ENCODE measurements around the gene SARDH. TPM values are rescaled to one million over a fixed set of nuclear protein-coding genes. Genes with fewer than 3 reads are reported as not detected.

Gene SARDH
- total and polyA plus RNA-seq, 7 experiments from 2014 or later: 0.73 to 27.2 (median 11.0) TPM

DNA sequence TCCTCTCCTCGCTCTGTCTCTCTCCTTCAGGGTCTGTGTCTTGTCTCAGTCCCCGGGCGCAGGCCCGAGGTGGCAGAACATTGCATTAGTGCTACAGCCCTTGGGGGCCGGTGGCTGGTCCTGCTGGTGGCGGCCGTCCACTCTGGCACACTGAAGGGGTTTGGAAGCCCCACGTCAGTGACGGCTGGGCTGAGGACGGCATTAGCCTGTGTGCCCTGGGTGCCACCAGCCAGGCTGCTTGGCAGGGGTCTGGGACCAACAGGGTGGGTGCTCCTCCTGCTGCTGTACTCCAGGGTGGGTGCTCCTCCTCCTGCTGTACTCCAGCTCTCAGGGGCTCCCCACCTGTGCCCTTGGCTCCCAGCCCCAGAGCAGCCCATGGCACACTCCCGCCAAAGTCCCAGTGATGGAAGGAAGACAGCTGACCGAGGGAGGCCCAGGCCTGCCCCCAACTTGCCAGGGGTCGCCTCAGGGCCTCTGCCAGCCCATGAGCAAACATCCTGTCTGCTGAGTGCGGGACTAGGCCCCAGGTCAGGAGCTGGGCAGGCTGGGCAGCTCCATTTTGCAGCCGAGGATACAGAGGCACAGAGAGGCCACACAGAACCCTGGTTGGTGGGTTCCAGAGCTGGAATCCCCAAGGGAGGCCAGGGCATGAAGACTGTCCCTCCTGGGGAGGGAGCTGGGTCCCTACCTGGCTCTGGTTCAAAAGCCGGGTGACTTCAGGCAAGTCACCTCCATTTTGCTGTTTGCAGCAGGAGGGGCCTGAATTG is 27.3 kb downstream of the SARDH start:
- ATAC-seq (no peak), DNase-seq (no peak)
- Mint-ChIP-seq H3K36me3 (no peaks in the 10 kb centered on the region), H3K9me3 (peaks cover 0 to 1% (median 0%) of the 10 kb centered on the region in 11 donors), H3K27me3 (peaks cover 0 to 7% (median 0%) of the 10 kb centered on the region in 5 donors), H3K4me1 (peaks cover 5 to 39% (median 32%) of the 10 kb centered on the region in 7 donors), H3K27ac (peak overlapping the region in 7 of 9 donors; percentile 17 to 93 (median 82)), H3K4me3 (peak overlapping the region in 3 of 10 donors; percentile 46 to 67 (median 57))
- H3K36me3 ChIP-seq (ENCODE audit: control insufficient read depth in 2 of 3, insufficient read depth in 3 of 3, low read length in 3 of 3): no peaks in the 10 kb centered on the region
- H3K9me3 ChIP-seq (ENCODE audit: control insufficient read depth in 2 of 3, low read length in 3 of 3): no peaks in the 10 kb centered on the region
- POLR2A ChIA-PET: interaction anchor here (2.9 to 16.7 kb wide), 2 partner anchors 8 to 27 kb away, joined by 14 to 448 read pairs; no protein-coding TSS in a partner anchor
- H3K27me3 ChIP-seq (ENCODE audit: control insufficient read depth in 2 of 2, insufficient read depth in 2 of 2, low read length in 2 of 2): no peaks in the 10 kb centered on the region
- intact Hi-C loops (cut with micrococcal nuclease): no loop called here
- H3K4me3 ChIP-seq (ENCODE audit: low read length): no peak overlapping the region
- no peak overlapping the region for H3K27ac ChIP-seq (ENCODE audit: low read depth, low read length)
- H3K4me1 ChIP-seq (ENCODE audit: control insufficient read depth in 2 of 2, insufficient read depth in 2 of 2, low read length in 2 of 2): peaks cover 8 to 35% of the 10 kb centered on the region in 2 donors
- CTCF ChIA-PET: interaction anchor here (0.6 to 1.0 kb wide), 2 partner anchors 38 to 219 kb away, joined by 3 to 4 read pairs; no protein-coding TSS in a partner anchor

DNA sequence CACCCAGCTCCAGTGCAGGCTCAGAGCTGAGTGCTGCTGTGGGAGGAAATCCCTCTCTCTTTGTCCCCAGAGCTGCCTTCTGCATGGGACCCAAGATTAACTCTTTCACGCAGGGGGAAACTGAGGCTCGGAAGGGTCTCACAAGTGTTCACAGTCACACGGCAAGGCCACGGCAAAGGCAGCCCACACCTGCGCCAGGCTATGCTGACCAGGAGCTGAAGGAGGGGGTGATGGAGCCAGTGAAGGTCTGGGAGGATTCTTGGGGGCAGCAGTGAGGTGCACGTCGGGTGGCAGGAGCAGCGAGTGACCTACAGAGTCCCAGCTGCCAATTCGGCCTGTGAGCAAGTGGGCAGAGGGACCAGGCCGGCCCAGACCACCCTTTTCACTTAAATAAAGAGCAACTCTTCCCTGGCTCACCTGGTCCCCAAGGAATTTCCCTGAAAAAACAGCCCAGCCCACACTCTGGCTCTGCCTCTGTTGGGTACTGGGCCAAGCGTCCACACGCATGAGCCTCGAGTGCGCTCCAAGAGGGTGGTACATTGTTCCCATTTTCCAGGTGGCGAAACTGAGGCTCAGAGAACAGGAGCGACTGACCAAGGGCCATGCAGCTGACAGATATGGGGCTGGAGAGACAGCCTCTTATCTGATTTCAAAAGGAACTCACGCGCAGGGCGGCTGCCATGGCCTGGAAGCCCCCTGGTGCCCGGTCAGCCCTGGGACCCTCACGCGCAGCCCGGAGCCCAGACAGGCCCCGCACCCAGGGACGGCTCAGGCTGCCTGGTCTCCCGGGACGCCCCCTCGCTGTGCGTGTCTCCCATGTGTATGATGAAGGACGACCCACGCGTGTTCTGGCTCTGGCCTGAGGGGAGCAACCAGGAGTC is 28.2 kb downstream of the SARDH start:
- H3K9me3 ChIP-seq (ENCODE audit: control insufficient read depth in 2 of 3, low read length in 3 of 3): no peaks in the 10 kb centered on the region
- H3K9me3 Mint-ChIP-seq: peaks cover 0 to 2% (median 0%) of the 10 kb centered on the region in 11 donors
- POLR2A ChIA-PET: interaction anchor here (2.0 to 16.7 kb wide), 2 partner anchors 9 to 26 kb away, joined by 13 to 448 read pairs; no protein-coding TSS in a partner anchor
- peak overlapping the region in 8 of 9 donors; percentile 75 to 98 (median 86) for H3K27ac Mint-ChIP-seq
- no peak for DNase-seq
- H3K27ac ChIP-seq (ENCODE audit: low read depth, low read length): peak overlapping the region; percentile 60
- no peak overlapping the region for H3K4me3 ChIP-seq (ENCODE audit: low read length)
- no peaks in the 10 kb centered on the region for H3K27me3 ChIP-seq (ENCODE audit: control insufficient read depth in 2 of 2, insufficient read depth in 2 of 2, low read length in 2 of 2)
- peaks cover 5 to 40% (median 33%) of the 10 kb centered on the region in 7 donors for H3K4me1 Mint-ChIP-seq
- H3K36me3 Mint-ChIP-seq: peaks cover 0 to 3% (median 0%) of the 10 kb centered on the region in 5 donors
- intact Hi-C loops (cut with micrococcal nuclease): loop anchor here in 1 of 2 donors (1.0 to 10.0 kb wide), 4 partner anchors 9 to 565 kb away; partner anchors contain the start of gene REXO4
- no peak for ATAC-seq
- peaks cover 8 to 32% of the 10 kb centered on the region in 2 donors for H3K4me1 ChIP-seq (ENCODE audit: control insufficient read depth in 2 of 2, insufficient read depth in 2 of 2, low read length in 2 of 2)
- H3K27me3 Mint-ChIP-seq: peaks cover 0 to 7% (median 0%) of the 10 kb centered on the region in 5 donors
- CTCF ChIA-PET: interaction anchor here (0.7 to 2.2 kb wide), 4 partner anchors 30 to 181 kb away, joined by 3 to 6 read pairs (median 4); no protein-coding TSS in a partner anchor
- H3K36me3 ChIP-seq (ENCODE audit: control insufficient read depth in 2 of 3, insufficient read depth in 3 of 3, low read length in 3 of 3): no peaks in the 10 kb centered on the region
- H3K4me3 Mint-ChIP-seq: peak overlapping the region in 9 of 10 donors; percentile 31 to 78 (median 58)

DNA sequence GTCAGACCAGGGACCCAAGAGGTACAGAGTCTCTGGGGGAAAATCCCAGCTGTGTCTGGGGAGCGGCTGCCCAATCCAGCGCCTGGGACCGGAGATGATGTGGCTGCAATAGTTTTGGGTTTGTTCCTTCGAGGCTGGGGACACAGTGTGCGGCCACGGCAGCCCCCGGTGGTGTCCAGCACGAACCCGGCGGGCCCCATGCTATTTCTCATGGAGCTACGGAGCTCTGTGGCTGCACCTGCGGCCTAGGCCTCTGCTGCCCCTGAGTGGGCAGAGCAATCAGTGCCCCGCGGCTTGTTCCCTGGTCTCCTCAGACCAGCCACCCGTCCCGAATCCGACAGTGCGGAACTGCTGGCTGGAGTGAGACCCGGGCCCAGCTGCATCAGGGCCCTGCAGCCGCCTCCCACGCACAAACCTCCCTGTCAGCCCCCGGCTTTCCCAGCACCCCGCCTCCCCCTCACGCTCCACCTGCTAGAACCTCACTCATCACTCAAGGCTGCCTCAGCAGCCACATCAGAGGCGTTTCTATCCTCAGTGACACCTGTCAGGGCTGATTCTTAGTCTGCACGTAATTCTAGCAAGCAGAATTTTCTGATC is 29.0 kb downstream of the SARDH start:
- Histone ChIP-seq H3K27me3 (ENCODE audit: control insufficient read depth in 2 of 2, insufficient read depth in 2 of 2, low read length in 2 of 2) (no peaks in the 10 kb centered on the region), H3K36me3 (ENCODE audit: control insufficient read depth in 2 of 3, insufficient read depth in 3 of 3, low read length in 3 of 3) (no peaks in the 10 kb centered on the region), H3K4me1 (ENCODE audit: control insufficient read depth in 2 of 2, insufficient read depth in 2 of 2, low read length in 2 of 2) (peaks cover 8 to 34% of the 10 kb centered on the region in 2 donors), H3K27ac (ENCODE audit: low read depth, low read length) (peak overlapping the region; percentile 60), H3K4me3 (ENCODE audit: low read length) (no peak overlapping the region), H3K9me3 (ENCODE audit: control insufficient read depth in 2 of 3, low read length in 3 of 3) (no peaks in the 10 kb centered on the region)
- Mint-ChIP-seq H3K27ac (peak overlapping the region in 8 of 9 donors; percentile 75 to 98 (median 86)), H3K27me3 (peaks cover 0 to 7% (median 0%) of the 10 kb centered on the region in 5 donors), H3K36me3 (peaks cover 0 to 3% (median 0%) of the 10 kb centered on the region in 5 donors), H3K9me3 (peaks cover 0 to 2% (median 0%) of the 10 kb centered on the region in 11 donors), H3K4me1 (peaks cover 5 to 46% (median 33%) of the 10 kb centered on the region in 7 donors), H3K4me3 (peak overlapping the region in 9 of 10 donors; percentile 31 to 78 (median 58))
- intact Hi-C loops (cut with micrococcal nuclease): loop anchor here in 1 of 2 donors (1.0 to 10.0 kb wide), 4 partner anchors 8 to 564 kb away; partner anchors contain the start of gene REXO4
- DNase-seq (peak in 8 of 9 donors; percentile 41 to 89 (median 82)), ATAC-seq (peak; percentile 97)
- ChIA-PET POLR2A (interaction anchor here (0.6 to 16.7 kb wide), 3 partner anchors 8 to 1287 kb away, joined by 3 to 448 read pairs (median 13); no protein-coding TSS in a partner anchor), CTCF (interaction anchor here (0.5 to 2.2 kb wide), 6 partner anchors 31 to 180 kb away, joined by 3 to 6 read pairs (median 4); no protein-coding TSS in a partner anchor)

DNA sequence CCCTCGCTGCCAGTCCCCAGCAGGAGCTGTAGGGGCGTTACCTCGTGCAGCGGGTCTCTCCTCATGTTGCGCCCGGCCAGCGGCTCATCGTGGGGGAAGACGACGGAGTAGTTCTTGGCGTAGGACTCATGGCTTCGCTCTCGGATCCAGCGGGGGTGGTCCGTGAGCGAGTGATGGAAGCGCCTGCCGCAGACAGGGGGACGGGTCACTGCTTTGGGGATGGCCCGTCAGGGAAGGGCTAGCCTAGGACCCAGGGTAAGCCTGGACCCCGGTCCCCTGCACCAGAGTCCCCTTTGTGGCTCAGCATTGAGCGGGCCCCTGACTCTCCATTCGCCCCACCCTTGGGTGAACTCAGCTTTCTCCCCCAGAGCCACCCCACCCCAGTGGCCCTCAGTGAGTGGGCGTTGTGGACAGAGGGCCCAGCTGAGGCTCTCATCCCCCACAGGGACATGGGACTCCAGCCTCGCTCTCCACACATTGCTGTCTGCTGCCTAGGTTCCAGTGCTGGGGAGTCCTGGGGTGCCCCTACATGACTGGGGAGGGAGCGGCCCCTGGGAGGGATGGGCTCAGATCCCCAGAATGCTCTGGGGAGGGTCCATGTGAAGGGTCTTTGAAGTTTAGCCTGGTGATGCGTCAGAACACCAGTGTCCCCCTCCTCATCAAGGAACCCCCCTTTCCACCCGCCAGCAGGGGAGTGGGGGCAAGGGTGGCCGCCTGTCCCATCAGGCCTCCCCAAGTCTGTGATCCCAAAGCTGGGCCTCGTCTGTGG is 29.7 kb downstream of the SARDH start:
- Histone ChIP-seq H3K27ac (ENCODE audit: low read depth, low read length) (peak overlapping the region; percentile 60), H3K9me3 (ENCODE audit: control insufficient read depth in 2 of 3, low read length in 3 of 3) (no peaks in the 10 kb centered on the region), H3K4me1 (ENCODE audit: control insufficient read depth in 2 of 2, insufficient read depth in 2 of 2, low read length in 2 of 2) (peaks cover 8 to 39% of the 10 kb centered on the region in 2 donors), H3K36me3 (ENCODE audit: control insufficient read depth in 2 of 3, insufficient read depth in 3 of 3, low read length in 3 of 3) (no peaks in the 10 kb centered on the region), H3K27me3 (ENCODE audit: control insufficient read depth in 2 of 2, insufficient read depth in 2 of 2, low read length in 2 of 2) (no peaks in the 10 kb centered on the region), H3K4me3 (ENCODE audit: low read length) (no peak overlapping the region)
- H3K27ac Mint-ChIP-seq: peak overlapping the region in 6 of 9 donors; percentile 43 to 98 (median 80)
- peak overlapping the region in 1 of 10 donors; percentile 14 for H3K4me3 Mint-ChIP-seq
- H3K9me3 Mint-ChIP-seq: peaks cover 0 to 2% (median 0%) of the 10 kb centered on the region in 11 donors
- ATAC-seq: no peak
- peaks cover 0 to 7% (median 0%) of the 10 kb centered on the region in 5 donors for H3K27me3 Mint-ChIP-seq
- H3K4me1 Mint-ChIP-seq: peaks cover 5 to 52% (median 33%) of the 10 kb centered on the region in 7 donors
- ChIA-PET POLR2A (interaction anchor here (0.6 to 16.7 kb wide), 3 partner anchors 8 to 1286 kb away, joined by 3 to 448 read pairs (median 13); no protein-coding TSS in a partner anchor), CTCF (interaction anchor here (0.5 to 2.2 kb wide), 5 partner anchors 32 to 175 kb away, joined by 3 to 6 read pairs (median 4); no protein-coding TSS in a partner anchor)
- peaks cover 0 to 3% (median 0%) of the 10 kb centered on the region in 5 donors for H3K36me3 Mint-ChIP-seq
- no peak for DNase-seq
- intact Hi-C loops (cut with micrococcal nuclease): loop anchor here in 1 of 2 donors (1.0 to 10.0 kb wide), 4 partner anchors 7 to 564 kb away; partner anchors contain the start of gene REXO4

DNA sequence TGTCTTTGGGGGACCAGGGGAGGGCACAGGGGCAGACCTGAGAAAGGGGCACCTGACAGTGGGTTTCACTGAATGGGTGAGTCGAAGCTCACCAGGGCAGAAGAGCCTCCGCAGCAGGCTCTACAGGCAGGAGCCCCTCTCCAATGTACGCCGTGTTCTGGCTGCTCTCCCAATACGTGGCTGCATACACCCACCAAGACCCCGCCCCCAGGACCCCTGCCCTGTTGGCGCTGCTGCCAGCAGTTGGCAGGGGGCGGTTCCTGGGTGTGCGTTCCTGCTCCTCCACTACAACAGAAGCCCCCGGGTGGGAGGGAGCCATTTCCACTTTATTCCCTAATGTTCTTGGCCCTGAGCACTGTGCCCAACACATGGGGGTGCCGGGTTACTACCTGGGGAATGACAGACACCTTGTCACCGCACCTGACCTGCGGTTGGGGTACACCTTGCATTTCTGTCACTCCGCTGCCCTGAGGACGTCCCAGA is 30.3 kb downstream of the SARDH start:
- intact Hi-C loops (cut with micrococcal nuclease): loop anchor here in 1 of 2 donors (10.0 kb wide), 2 partner anchors 293 to 563 kb away; partner anchors contain the start of gene REXO4
- CTCF ChIA-PET: interaction anchor here (1.1 to 2.2 kb wide), 3 partner anchors 18 to 51 kb away, joined by 3 to 6 read pairs (median 3); no protein-coding TSS in a partner anchor
- peaks cover 0 to 2% (median 0%) of the 10 kb centered on the region in 11 donors for H3K9me3 Mint-ChIP-seq
- Histone ChIP-seq H3K9me3 (ENCODE audit: control insufficient read depth in 2 of 3, low read length in 3 of 3) (no peaks in the 10 kb centered on the region), H3K27ac (ENCODE audit: low read depth, low read length) (peak overlapping the region; percentile 39), H3K36me3 (ENCODE audit: control insufficient read depth in 2 of 3, insufficient read depth in 3 of 3, low read length in 3 of 3) (no peaks in the 10 kb centered on the region), H3K4me1 (ENCODE audit: control insufficient read depth in 2 of 2, insufficient read depth in 2 of 2, low read length in 2 of 2) (peaks cover 12 to 45% of the 10 kb centered on the region in 2 donors), H3K27me3 (ENCODE audit: control insufficient read depth in 2 of 2, insufficient read depth in 2 of 2, low read length in 2 of 2) (no peaks in the 10 kb centered on the region), H3K4me3 (ENCODE audit: low read length) (no peak overlapping the region)
- H3K4me3 Mint-ChIP-seq: peak overlapping the region in 1 of 10 donors; percentile 11
- no peak for DNase-seq
- H3K27me3 Mint-ChIP-seq: peaks cover 0 to 7% (median 0%) of the 10 kb centered on the region in 5 donors
- H3K27ac Mint-ChIP-seq: peak overlapping the region in 6 of 9 donors; percentile 55 to 94 (median 90)
- no peak for ATAC-seq
- peaks cover 5 to 52% (median 34%) of the 10 kb centered on the region in 7 donors for H3K4me1 Mint-ChIP-seq
- H3K36me3 Mint-ChIP-seq: peaks cover 0 to 3% (median 0%) of the 10 kb centered on the region in 5 donors
- POLR2A ChIA-PET: interaction anchor here (16.7 kb wide), 1 partner anchor 24 kb away, joined by 448 read pairs; no protein-coding TSS in a partner anchor
